ENCODE data around the gene LGALS14. TPM values are rescaled to one million over a fixed set of nuclear protein-coding genes. Genes with fewer than 3 reads are reported as not detected.
"Not testable (repeated sequence)": the region's sequence is repeated elsewhere in the genome, so short reads cannot be mapped to it uniquely, and the experiment has no call there.

LGALS14 gene
- total RNA-seq, 6 experiments from 2014 or later: not detected

DNA sequence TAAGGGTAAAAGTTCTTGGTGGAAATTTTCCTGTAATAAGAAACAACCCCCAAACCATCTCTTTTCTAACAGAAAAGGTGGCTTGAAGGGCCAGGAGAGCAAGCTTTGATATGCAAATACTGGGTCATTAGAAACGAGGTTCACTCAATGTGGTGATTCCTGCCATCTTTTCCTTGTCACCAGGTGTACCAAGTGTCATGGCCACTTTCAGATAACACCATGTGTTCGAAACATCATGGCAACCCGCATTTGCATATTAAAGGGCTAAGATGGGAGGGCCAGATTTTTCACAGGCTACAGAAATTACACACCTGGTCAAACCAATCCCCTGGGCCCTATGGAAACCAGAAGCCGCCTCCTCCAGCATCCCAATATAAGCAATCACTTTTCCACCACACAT is 33.3 kb upstream of the LGALS14 start:
- Mint-ChIP-seq H3K36me3 (ENCODE audit: low read depth) (no peaks in the 10 kb centered on the region), H3K27ac (no peak overlapping the region), H3K9me3 (no peaks in the 10 kb centered on the region; the same call in 1 of the 2 replicates), H3K4me3 (no peak overlapping the region), H3K4me1 (ENCODE audit: low read depth) (no peaks in the 10 kb centered on the region), H3K27me3 (ENCODE audit: insufficient read depth) (peaks cover 1% of the 10 kb centered on the region)
- DNase-seq: no peak
- TF ChIP-seq CTCF (IDR thresholded peaks at IDR 0.05): no peak

- Mint-ChIP-seq H3K27ac (no peak overlapping the region), H3K36me3 (ENCODE audit: low read depth) (no peaks in the 10 kb centered on the region), H3K4me1 (ENCODE audit: low read depth) (no peaks in the 10 kb centered on the region), H3K27me3 (ENCODE audit: insufficient read depth) (peaks cover 1% of the 10 kb centered on the region), H3K4me3 (no peak overlapping the region), H3K9me3 (no peaks in the 10 kb centered on the region)
- peak; percentile 80 for TF ChIP-seq CTCF (IDR thresholded peaks at IDR 0.05)
- peak; percentile 38 for DNase-seq
Observed at GRCh38 chr19:39671739-39672363, 32.4 kb upstream of the LGALS14 start.

DNA sequence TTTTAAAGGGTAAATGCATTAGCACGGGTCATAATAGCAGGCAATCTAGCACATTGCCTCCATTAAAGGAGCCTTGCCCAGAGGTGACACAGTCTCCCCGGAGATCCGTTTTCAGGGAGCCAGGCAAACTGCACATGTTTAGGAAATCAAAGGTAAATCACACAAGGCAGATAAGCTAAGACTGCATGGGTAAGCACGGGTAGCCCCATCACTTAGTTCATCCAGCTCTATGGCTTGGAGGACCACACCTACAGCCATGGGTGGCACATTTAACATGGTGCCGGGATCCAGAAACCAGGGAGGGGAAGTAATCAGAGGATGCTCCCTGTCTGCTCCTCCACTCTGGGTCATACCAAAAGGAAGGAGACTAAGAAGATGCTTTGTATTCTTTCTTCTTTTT is 31.8 kb upstream of the LGALS14 start:
- no peaks in the 10 kb centered on the region for H3K9me3 Mint-ChIP-seq

DNA sequence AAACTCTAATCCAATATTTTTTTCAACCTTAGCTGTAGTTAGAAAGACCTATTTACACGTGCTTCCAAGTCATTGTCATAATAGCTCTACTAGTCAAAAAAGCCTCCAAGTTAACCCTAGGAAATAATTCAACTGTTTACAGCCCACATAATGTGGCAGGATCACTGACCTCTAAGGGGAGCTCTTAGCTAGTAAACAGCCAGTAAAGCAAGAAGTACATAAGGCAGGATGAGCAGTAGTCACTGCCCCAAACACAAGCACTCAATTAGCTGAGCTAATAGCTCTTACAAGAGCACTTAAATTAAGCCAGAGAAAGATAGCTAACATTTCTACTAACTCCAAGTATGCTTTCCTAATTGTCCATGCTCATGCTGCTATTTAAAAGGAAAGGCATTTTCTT is 30.4 kb upstream of the LGALS14 start:
- H3K9me3 Mint-ChIP-seq; H3K27me3 Mint-ChIP-seq (ENCODE audit: insufficient read depth); DNase-seq; H3K27ac Mint-ChIP-seq; H3K4me1 Mint-ChIP-seq (ENCODE audit: low read depth); H3K4me3 Mint-ChIP-seq; H3K36me3 Mint-ChIP-seq (ENCODE audit: low read depth): not testable (repeated sequence)

More for the DNA sequence above, 31.8 kb upstream of the LGALS14 start:
- no peak for DNase-seq
- Mint-ChIP-seq H3K27me3 (ENCODE audit: insufficient read depth) (peaks cover 1% of the 10 kb centered on the region), H3K27ac (no peak overlapping the region), H3K36me3 (ENCODE audit: low read depth) (no peaks in the 10 kb centered on the region), H3K4me1 (ENCODE audit: low read depth) (no peaks in the 10 kb centered on the region), H3K4me3 (no peak overlapping the region)
- TF ChIP-seq CTCF (IDR thresholded peaks at IDR 0.05): no peak

DNA sequence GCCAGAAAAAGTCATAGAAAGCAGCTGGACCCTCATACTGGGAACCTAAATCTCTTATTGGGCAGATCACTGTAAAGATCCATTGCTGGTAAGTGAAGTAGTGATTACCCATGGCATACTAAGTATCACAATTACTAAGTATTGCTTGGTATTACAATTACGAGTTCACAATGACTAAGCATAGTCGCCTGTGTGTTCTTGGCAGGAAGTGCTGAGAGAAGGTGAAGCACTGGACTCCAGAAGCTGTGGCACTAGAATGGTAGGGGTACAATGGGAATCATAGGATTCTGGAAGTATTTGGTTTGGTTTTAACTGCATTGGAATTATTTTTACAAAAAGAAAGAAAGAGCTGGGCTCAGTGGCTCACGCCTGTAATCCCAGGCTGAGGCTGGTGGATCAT is 28.3 kb upstream of the LGALS14 start:
- Mint-ChIP-seq H3K27ac (no peak overlapping the region), H3K4me3 (no peak overlapping the region), H3K27me3 (ENCODE audit: insufficient read depth) (peaks cover 7% of the 10 kb centered on the region), H3K36me3 (ENCODE audit: low read depth) (no peaks in the 10 kb centered on the region), H3K9me3 (no peaks in the 10 kb centered on the region), H3K4me1 (ENCODE audit: low read depth) (no peaks in the 10 kb centered on the region)
- no peak for DNase-seq
- TF ChIP-seq CTCF (IDR thresholded peaks at IDR 0.05): no peak

- no peak for TF ChIP-seq CTCF (IDR thresholded peaks at IDR 0.05)
- Mint-ChIP-seq H3K4me1 (ENCODE audit: low read depth) (no peaks in the 10 kb centered on the region), H3K4me3 (peak overlapping the region; percentile 16; the same call in 1 of the 2 replicates), H3K36me3 (ENCODE audit: low read depth) (no peaks in the 10 kb centered on the region), H3K27me3 (ENCODE audit: insufficient read depth) (peaks cover 6% of the 10 kb centered on the region), H3K27ac (no peak overlapping the region), H3K9me3 (no peaks in the 10 kb centered on the region)
- DNase-seq: no peak
Observed at GRCh38 chr19:39677961-39678889, 26.1 kb upstream of the LGALS14 start.
